NCI-H82 (cell line): ENCODE results near the gene MAOA.

ENCODE experiments used
- DNase-seq: peaks from one replicate; lab custom pipeline; 2025; lab: John Stamatoyannopoulos, UW

Gene MAOA

GRCh38 chrX:43656005-43656494, at the start of gene MAOA:
MAOA (plus strand) TSS chrX:43656299; CDS start chrX:43656342, 43 bp downstream.
- peak; percentile 79 for DNase-seq

GRCh38 chrX:43612400-43612799, 43.7 kb upstream of the MAOA start:
- DNase-seq: no peak

- no peak for DNase-seq
These were observed 40.4 kb upstream of the MAOA start for GRCh38 chrX:43615660-43616059.

GRCh38 chrX:43618366-43619205, 37.5 kb upstream of the MAOA start:
- DNase-seq: no peak

- peak; percentile 36 for DNase-seq
These were observed 36.2 kb upstream of the MAOA start for GRCh38 chrX:43619861-43620260.

- no peak for DNase-seq
These were observed 29.0 kb upstream of the MAOA start for GRCh38 chrX:43627147-43627546.

GRCh38 chrX:43627669-43628068, 28.4 kb upstream of the MAOA start:
- no peak for DNase-seq

- no peak for DNase-seq
These were observed 26.9 kb upstream of the MAOA start for GRCh38 chrX:43629229-43629628.

- no peak for DNase-seq
These were observed 24.3 kb upstream of the MAOA start for GRCh38 chrX:43631841-43632240.

- no peak for DNase-seq
These were observed 23.0 kb upstream of the MAOA start for GRCh38 chrX:43633081-43633480.

- no peak for DNase-seq
These were observed 22.3 kb upstream of the MAOA start for GRCh38 chrX:43633757-43634156.

GRCh38 chrX:43640482-43640881, 15.6 kb upstream of the MAOA start:
- no peak for DNase-seq

GRCh38 chrX:43641691-43642090, 14.4 kb upstream of the MAOA start:
- no peak for DNase-seq

- no peak for DNase-seq
These were observed 12.9 kb upstream of the MAOA start for GRCh38 chrX:43643201-43643600.

GRCh38 chrX:43643662-43644061, 12.4 kb upstream of the MAOA start:
- no peak for DNase-seq

- DNase-seq: no peak
These were observed 11.9 kb upstream of the MAOA start for GRCh38 chrX:43644124-43644701.

- no peak for DNase-seq
These were observed 9.3 kb upstream of the MAOA start for GRCh38 chrX:43646800-43647199.

- peak; percentile 96 for DNase-seq
These were observed 1.5 kb upstream of the MAOA start for GRCh38 chrX:43654431-43655150.

GRCh38 chrX:43655151-43656004, 721 bp upstream of the MAOA start:
- DNase-seq: peak; percentile 52

GRCh38 chrX:43657671-43658070, 1.6 kb downstream of the MAOA start:
- DNase-seq: no peak

GRCh38 chrX:43661521-43662240, 5.6 kb downstream of the MAOA start:
- no peak for DNase-seq
